HepG2 (cell line): Measurements from ENCODE around the gene LRRC8D. TPM values are rescaled to one million over a fixed set of nuclear protein-coding genes. Genes with fewer than 3 reads are reported as not detected.

Source experiments
- AHR ChIP-seq: IDR thresholded peaks from 2 replicates; pipeline ENCODE4 v1.6.1; 2018; ENCODE audit warnings: missing genetic modification reagents, missing compliant biosample characterization
- ARID4A ChIP-seq: sonication (generic); formaldehyde crosslinking; IDR thresholded peaks from 2 replicates; pipeline ENCODE4 v1.5.0; 2020; ENCODE audit warnings: mild to moderate bottlenecking, missing genetic modification reagents, borderline replicate concordance
- ARNTL ChIP-seq: sonication (generic); formaldehyde crosslinking; IDR thresholded peaks from 2 replicates; pipeline ENCODE4 v1.4.0; 2020; ENCODE audit warnings: mild to moderate bottlenecking, missing genetic modification reagents
- FIP1L1 ChIP-seq: fragments of 200-400 bp; formaldehyde crosslinking; IDR thresholded peaks from 2 replicates; pipeline ENCODE4 v1.6.1; 2018; ENCODE audit warnings: low read depth, mild to moderate bottlenecking, low read length, moderate library complexity, borderline replicate concordance; ENCODE audit not compliant: insufficient read depth
- GPBP1L1 ChIP-seq: sonication (generic); formaldehyde crosslinking; IDR thresholded peaks from 2 replicates; pipeline ENCODE4 v1.5.0; 2020; ENCODE audit warnings: mild to moderate bottlenecking, missing genetic modification reagents
- GTF2F1 ChIP-seq: fragments of 150-350 bp; IDR thresholded peaks from 2 replicates; pipeline ENCODE4 v1.6.1; 2014; ENCODE audit warnings: low read length
- IKZF1 ChIP-seq: fragments of 450-650 bp; IDR thresholded peaks from 2 replicates; pipeline ENCODE4 v1.7.1; 2016
- KMT2B ChIP-seq: IDR thresholded peaks from 2 replicates; pipeline ENCODE4 v1.6.1; 2016; ENCODE audit warnings: missing genetic modification reagents, missing compliant biosample characterization
- MAX ChIP-seq: IDR thresholded peaks from 2 replicates; pipeline ENCODE4 v1.6.1; 2012; ENCODE audit warnings: inconsistent platforms
- MED8 ChIP-seq: sonication (generic); formaldehyde crosslinking; IDR thresholded peaks from 2 replicates; pipeline ENCODE4 v1.8.1; 2023; ENCODE audit warnings: mild to moderate bottlenecking, missing genetic modification reagents; ENCODE audit not compliant: insufficient replicate concordance
- MTF2 ChIP-seq: sonication (generic); formaldehyde crosslinking; IDR thresholded peaks from 2 replicates; pipeline ENCODE4 v1.5.0; 2020; ENCODE audit warnings: missing genetic modification reagents, borderline replicate concordance
- TAF1 ChIP-seq: sonication (generic); formaldehyde crosslinking; IDR thresholded peaks from 2 replicates; pipeline ENCODE4 v1.4.0; 2020; ENCODE audit warnings: missing genetic modification reagents
- TOPORS ChIP-seq: sonication (generic); formaldehyde crosslinking; IDR thresholded peaks from 2 replicates; pipeline ENCODE4 v1.8.0; 2023; ENCODE audit warnings: mild to moderate bottlenecking, missing genetic modification reagents
- TP53 ChIP-seq: sonication (generic); formaldehyde crosslinking; conservative IDR thresholded peaks from 2 replicates; pipeline ENCODE4 v1.4.0; 2020; ENCODE audit warnings: missing genetic modification reagents
- YY1 ChIP-seq: IDR thresholded peaks from 2 replicates; pipeline ENCODE4 v1.6.1; 2011; ENCODE audit warnings: low read length, low read depth, moderate library complexity, mild to moderate bottlenecking; ENCODE audit not compliant: insufficient read depth, insufficient replicate concordance
- ZFP82 ChIP-seq: sonication (generic); formaldehyde crosslinking; IDR thresholded peaks from 2 replicates; pipeline ENCODE4 v1.5.1; 2020; ENCODE audit warnings: mild to moderate bottlenecking, missing genetic modification reagents, borderline replicate concordance
- ZNF282 ChIP-seq: fragments of 450-650 bp; IDR thresholded peaks from 2 replicates; pipeline ENCODE4 v1.6.1; 2018; ENCODE audit not compliant: partially characterized antibody
- ZNF337 ChIP-seq: sonication (generic); formaldehyde crosslinking; IDR thresholded peaks from 2 replicates; pipeline ENCODE4 v1.5.1; 2020; ENCODE audit warnings: missing genetic modification reagents, low read depth, mild to moderate bottlenecking, borderline replicate concordance
- ZNF772 ChIP-seq: sonication (generic); formaldehyde crosslinking; IDR thresholded peaks from 2 replicates; pipeline ENCODE4 v1.5.0; 2020; ENCODE audit warnings: mild to moderate bottlenecking, missing genetic modification reagents
- polyA plus RNA-seq, 8 experiments: library from polyadenylated mRNA; depleted of rRNA in 3 of 8; stranded (reverse) in 7 of 8; unstranded in 1 of 8; fragments of >200 nt; fragmentation: Illumina TruSeq in 4 of 8; extraction: Trizol in 4 of 8; gene quantifications; 2 replicates each; pipeline versions ENCODE4 v1.2.1 to v1.2.3, GENCODE V29; 2011 to 2016; ENCODE audit warnings: low read depth in 4 of 8, missing spikeins in 1 of 8, mixed read lengths in 1 of 8; ENCODE audit not compliant: insufficient read depth in 1 of 8
- total RNA-seq, 5 experiments: library from RNA; depleted of rRNA; stranded (reverse); fragments of >200 nt; fragmentation: Illumina TruSeq; extraction: Trizol; gene quantifications; 2 replicates each; pipeline ENCODE4 v1.2.3, GENCODE V29; 2016; ENCODE audit warnings: low read depth in 1 of 5
- TF ChIP-seq, protein P1 (sequence below): sonication (generic); formaldehyde crosslinking; IDR thresholded peaks from 2 replicates; pipeline ENCODE4 v1.5.0; 2020; ENCODE audit warnings: missing genetic modification reagents

LRRC8D gene
- total and polyA plus RNA-seq, 2 of the 13 experiments (the other 11 are each of a cell fraction or from before 2014, with no cell fraction given), result 29.9 to 45.5 TPM

DNA sequence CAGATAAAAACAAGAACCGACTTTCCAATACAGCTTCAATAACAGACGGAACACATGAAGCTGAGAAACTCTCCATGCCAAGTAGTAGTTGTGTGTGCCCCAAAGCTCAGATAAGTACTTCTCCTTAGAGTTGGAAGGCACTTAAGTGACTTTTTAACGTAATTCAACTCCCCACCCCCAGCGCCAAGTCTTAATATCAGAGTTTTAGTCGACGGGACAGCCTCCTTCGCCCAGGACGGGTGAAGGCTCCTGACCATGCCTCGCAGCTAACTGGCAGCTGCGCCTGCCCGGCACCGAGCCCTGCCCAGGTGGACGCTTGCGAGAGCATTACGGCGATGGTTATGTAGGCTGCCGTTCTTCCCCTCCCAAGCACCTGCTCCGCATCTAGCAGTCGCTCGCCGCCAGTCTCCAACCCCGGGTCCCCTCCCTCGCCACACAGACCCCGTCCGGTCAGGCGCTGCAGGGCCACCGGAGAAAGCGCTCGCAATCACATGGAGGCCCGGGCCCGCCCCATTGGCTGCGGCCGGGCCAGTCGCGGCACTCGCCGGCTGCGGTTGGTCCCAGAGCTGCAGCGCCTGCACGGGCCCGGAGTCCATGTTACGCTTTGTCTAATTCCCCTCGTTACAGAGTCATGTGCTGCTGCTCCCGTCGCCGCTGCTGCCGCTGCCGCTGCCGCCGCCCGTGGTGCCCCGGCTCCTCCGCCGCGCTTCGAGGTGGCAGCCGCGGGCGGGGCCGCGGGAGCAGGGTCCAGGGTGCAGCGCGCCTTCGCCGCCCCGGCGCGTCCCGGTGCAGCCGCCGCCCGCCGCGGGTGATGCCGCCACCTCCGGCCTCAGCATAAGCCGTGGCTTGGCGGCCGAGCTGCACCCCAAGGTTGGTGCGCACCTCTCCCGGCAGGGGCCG, at the start of gene LRRC8D (continued):
- TF ChIP-seq ARID4A (CRISPR knock-in tag), result peak; percentile 69
- TF ChIP-seq TOPORS, result peak; percentile 42; the same call in 1 of the 2 replicates
- TF ChIP-seq TP53 (CRISPR knock-in tag), result no peak
- TF ChIP-seq MED8, result peak; percentile 73
- no peak for TF ChIP-seq FIP1L1
- peak; percentile 87 for TF ChIP-seq MAX
- TF ChIP-seq ZNF337 (CRISPR knock-in tag), result no peak
- peak; percentile 67; the same call in 1 of the 2 replicates for TF ChIP-seq TAF1 (CRISPR knock-in tag)
- no peak for TF ChIP-seq GPBP1L1 (CRISPR knock-in tag)
- 0 out of 2 replicates have a peak, but pooled peaks have one; percentile 36 for TF ChIP-seq ZFP82 (CRISPR knock-in tag)
- TF ChIP-seq IKZF1, result no peak
- TF ChIP-seq ZNF772 (CRISPR knock-in tag), result 0 out of 2 replicates have a peak, but pooled peaks have one; percentile 52
- TF ChIP-seq KMT2B (CRISPR knock-in tag), result peak; percentile 80
- TF ChIP-seq ARNTL, result peak; percentile 49; the same call in 1 of the 2 replicates
- 0 out of 2 replicates have a peak, but pooled peaks have one; percentile 50 for TF ChIP-seq AHR (CRISPR knock-in tag)
- TF ChIP-seq MTF2 (CRISPR knock-in tag), result no peak
- no peak for TF ChIP-seq GTF2F1
- TF ChIP-seq, protein P1, sequence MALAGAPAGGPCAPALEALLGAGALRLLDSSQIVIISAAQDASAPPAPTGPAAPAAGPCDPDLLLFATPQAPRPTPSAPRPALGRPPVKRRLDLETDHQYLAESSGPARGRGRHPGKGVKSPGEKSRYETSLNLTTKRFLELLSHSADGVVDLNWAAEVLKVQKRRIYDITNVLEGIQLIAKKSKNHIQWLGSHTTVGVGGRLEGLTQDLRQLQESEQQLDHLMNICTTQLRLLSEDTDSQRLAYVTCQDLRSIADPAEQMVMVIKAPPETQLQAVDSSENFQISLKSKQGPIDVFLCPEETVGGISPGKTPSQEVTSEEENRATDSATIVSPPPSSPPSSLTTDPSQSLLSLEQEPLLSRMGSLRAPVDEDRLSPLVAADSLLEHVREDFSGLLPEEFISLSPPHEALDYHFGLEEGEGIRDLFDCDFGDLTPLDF (CRISPR knock-in tag), result 0 out of 2 replicates have a peak, but pooled peaks have one; percentile 14
- TF ChIP-seq ZNF282, result no peak
- peak; percentile 69 for TF ChIP-seq YY1
